ENCODE measurements around the gene NPLOC4.

Gene NPLOC4

GRCh38 chr17:81582749-81583148 is 54.2 kb downstream of the NPLOC4 start:
- DNase-seq: no peak

GRCh38 chr17:81582341-81582740 is 54.6 kb downstream of the NPLOC4 start:
- DNase-seq: peak; percentile 42

GRCh38 chr17:81581758-81582157 is 55.2 kb downstream of the NPLOC4 start:
- no peak for DNase-seq

GRCh38 chr17:81580481-81580880 is 56.4 kb downstream of the NPLOC4 start:
- DNase-seq: no peak

- peak; percentile 12 for DNase-seq
These were observed 57.0 kb downstream of the NPLOC4 start for GRCh38 chr17:81579821-81580321.

GRCh38 chr17:81579298-81579697 is 57.6 kb downstream of the NPLOC4 start:
- no peak for DNase-seq

GRCh38 chr17:81578561-81579225 is 58.2 kb downstream of the NPLOC4 start:
- DNase-seq: no peak

GRCh38 chr17:81578038-81578441 is 58.9 kb downstream of the NPLOC4 start:
- peak; percentile 27 for DNase-seq

GRCh38 chr17:81577278-81578000 is 59.5 kb downstream of the NPLOC4 start:
- DNase-seq: no peak

GRCh38 chr17:81576621-81577277 is 60.2 kb downstream of the NPLOC4 start:
- DNase-seq: peak; percentile 91

GRCh38 chr17:81575836-81576235 is 61.1 kb downstream of the NPLOC4 start:
- no peak for DNase-seq

- DNase-seq: no peak
These were observed 62.3 kb downstream of the NPLOC4 start for GRCh38 chr17:81574643-81574956.

GRCh38 chr17:81573794-81574642 is 62.9 kb downstream of the NPLOC4 start:
- no peak for DNase-seq

GRCh38 chr17:81572563-81573168 is 64.2 kb downstream of the NPLOC4 start:
- no peak for DNase-seq

- no peak for DNase-seq
These were observed 65.9 kb downstream of the NPLOC4 start for GRCh38 chr17:81570964-81571363.

- no peak for DNase-seq
These were observed 66.9 kb downstream of the NPLOC4 start for GRCh38 chr17:81569986-81570514.

GRCh38 chr17:81568416-81568815 is 68.5 kb downstream of the NPLOC4 start:
- DNase-seq: no peak

GRCh38 chr17:81567191-81567590 is 69.7 kb downstream of the NPLOC4 start:
- DNase-seq: no peak

GRCh38 chr17:81566461-81567126 is 70.3 kb downstream of the NPLOC4 start:
- DNase-seq: peak; percentile 100

GRCh38 chr17:81565231-81565630 is 71.7 kb downstream of the NPLOC4 start:
- no peak for DNase-seq

GRCh38 chr17:81564778-81565177 is 72.1 kb downstream of the NPLOC4 start:
- no peak for DNase-seq

Data from kidney glomerular epithelial cell (primary cell).